ENCODE measurements around the gene E2F7. TPM values are rescaled to one million over a fixed set of nuclear protein-coding genes. Genes with fewer than 3 reads are reported as not detected.

E2F7 gene
- total and polyA plus RNA-seq, 2 experiments from 2014 or later = 31.8 to 40.3 TPM

DNA sequence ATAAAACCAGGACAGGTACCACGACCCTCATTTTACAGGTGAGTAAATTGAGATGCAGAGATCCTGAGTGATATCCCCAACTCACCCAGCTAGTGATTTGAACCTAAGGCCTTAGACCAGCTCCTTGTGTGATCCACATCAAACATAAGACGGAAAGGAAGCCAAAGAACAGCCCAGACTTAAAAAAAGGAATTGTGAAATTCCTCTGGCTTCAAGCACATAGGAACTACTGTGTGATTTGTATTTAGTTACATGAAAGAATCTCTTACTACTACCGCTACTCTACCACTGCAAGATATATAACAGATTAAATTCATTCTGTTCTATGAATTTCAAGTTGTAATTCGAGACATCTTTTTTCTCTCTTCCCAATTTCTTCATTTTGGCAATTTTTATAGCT, 10.5 kb downstream of the E2F7 start:
- Histone ChIP-seq H2AFZ (no peak overlapping the region), H3K27me3 (ENCODE audit: insufficient read depth) (no peaks in the 10 kb centered on the region), H3K4me2 (no peak overlapping the region), H3F3A (replicated peaks; ENCODE audit: low read depth) (no peaks in the 10 kb centered on the region), H3K9me2 (ENCODE audit: insufficient read depth) (no peaks in the 10 kb centered on the region), H3K36me3 (ENCODE audit: insufficient read depth) (peaks cover 6% of the 10 kb centered on the region; the same call in 1 of the 2 replicates), H3K79me2 (replicated peaks; ENCODE audit: insufficient read depth) (peaks cover 18% of the 10 kb centered on the region), H3K4me3 (no peak overlapping the region), H3K4me1 (ENCODE audit: insufficient read depth) (no peaks in the 10 kb centered on the region), H4K20me1 (replicated peaks; ENCODE audit: insufficient read depth) (peaks cover 11% of the 10 kb centered on the region), H3K27ac (ENCODE audit: low read depth) (no peak overlapping the region)
- TF ChIP-seq, protein P1, sequence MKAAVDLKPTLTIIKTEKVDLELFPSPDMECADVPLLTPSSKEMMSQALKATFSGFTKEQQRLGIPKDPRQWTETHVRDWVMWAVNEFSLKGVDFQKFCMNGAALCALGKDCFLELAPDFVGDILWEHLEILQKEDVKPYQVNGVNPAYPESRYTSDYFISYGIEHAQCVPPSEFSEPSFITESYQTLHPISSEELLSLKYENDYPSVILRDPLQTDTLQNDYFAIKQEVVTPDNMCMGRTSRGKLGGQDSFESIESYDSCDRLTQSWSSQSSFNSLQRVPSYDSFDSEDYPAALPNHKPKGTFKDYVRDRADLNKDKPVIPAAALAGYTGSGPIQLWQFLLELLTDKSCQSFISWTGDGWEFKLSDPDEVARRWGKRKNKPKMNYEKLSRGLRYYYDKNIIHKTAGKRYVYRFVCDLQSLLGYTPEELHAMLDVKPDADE (IDR thresholded peaks at IDR 0.05) = no peak
- TF ChIP-seq STAT1 (IDR thresholded peaks at IDR 0.05; ENCODE audit: unreplicated experiment) = no peak
- TF ChIP-seq ZNF331 (CRISPR knock-in tag; IDR thresholded peaks at IDR 0.05; ENCODE audit: low read depth) = no peak
- TF ChIP-seq POLR2AphosphoS5 (IDR thresholded peaks at IDR 0.05; ENCODE audit: low read depth) = no peak
- TF ChIP-seq JUNB (IDR thresholded peaks at IDR 0.05; ENCODE audit: unreplicated experiment) = no peak
- TF ChIP-seq, protein P2, sequence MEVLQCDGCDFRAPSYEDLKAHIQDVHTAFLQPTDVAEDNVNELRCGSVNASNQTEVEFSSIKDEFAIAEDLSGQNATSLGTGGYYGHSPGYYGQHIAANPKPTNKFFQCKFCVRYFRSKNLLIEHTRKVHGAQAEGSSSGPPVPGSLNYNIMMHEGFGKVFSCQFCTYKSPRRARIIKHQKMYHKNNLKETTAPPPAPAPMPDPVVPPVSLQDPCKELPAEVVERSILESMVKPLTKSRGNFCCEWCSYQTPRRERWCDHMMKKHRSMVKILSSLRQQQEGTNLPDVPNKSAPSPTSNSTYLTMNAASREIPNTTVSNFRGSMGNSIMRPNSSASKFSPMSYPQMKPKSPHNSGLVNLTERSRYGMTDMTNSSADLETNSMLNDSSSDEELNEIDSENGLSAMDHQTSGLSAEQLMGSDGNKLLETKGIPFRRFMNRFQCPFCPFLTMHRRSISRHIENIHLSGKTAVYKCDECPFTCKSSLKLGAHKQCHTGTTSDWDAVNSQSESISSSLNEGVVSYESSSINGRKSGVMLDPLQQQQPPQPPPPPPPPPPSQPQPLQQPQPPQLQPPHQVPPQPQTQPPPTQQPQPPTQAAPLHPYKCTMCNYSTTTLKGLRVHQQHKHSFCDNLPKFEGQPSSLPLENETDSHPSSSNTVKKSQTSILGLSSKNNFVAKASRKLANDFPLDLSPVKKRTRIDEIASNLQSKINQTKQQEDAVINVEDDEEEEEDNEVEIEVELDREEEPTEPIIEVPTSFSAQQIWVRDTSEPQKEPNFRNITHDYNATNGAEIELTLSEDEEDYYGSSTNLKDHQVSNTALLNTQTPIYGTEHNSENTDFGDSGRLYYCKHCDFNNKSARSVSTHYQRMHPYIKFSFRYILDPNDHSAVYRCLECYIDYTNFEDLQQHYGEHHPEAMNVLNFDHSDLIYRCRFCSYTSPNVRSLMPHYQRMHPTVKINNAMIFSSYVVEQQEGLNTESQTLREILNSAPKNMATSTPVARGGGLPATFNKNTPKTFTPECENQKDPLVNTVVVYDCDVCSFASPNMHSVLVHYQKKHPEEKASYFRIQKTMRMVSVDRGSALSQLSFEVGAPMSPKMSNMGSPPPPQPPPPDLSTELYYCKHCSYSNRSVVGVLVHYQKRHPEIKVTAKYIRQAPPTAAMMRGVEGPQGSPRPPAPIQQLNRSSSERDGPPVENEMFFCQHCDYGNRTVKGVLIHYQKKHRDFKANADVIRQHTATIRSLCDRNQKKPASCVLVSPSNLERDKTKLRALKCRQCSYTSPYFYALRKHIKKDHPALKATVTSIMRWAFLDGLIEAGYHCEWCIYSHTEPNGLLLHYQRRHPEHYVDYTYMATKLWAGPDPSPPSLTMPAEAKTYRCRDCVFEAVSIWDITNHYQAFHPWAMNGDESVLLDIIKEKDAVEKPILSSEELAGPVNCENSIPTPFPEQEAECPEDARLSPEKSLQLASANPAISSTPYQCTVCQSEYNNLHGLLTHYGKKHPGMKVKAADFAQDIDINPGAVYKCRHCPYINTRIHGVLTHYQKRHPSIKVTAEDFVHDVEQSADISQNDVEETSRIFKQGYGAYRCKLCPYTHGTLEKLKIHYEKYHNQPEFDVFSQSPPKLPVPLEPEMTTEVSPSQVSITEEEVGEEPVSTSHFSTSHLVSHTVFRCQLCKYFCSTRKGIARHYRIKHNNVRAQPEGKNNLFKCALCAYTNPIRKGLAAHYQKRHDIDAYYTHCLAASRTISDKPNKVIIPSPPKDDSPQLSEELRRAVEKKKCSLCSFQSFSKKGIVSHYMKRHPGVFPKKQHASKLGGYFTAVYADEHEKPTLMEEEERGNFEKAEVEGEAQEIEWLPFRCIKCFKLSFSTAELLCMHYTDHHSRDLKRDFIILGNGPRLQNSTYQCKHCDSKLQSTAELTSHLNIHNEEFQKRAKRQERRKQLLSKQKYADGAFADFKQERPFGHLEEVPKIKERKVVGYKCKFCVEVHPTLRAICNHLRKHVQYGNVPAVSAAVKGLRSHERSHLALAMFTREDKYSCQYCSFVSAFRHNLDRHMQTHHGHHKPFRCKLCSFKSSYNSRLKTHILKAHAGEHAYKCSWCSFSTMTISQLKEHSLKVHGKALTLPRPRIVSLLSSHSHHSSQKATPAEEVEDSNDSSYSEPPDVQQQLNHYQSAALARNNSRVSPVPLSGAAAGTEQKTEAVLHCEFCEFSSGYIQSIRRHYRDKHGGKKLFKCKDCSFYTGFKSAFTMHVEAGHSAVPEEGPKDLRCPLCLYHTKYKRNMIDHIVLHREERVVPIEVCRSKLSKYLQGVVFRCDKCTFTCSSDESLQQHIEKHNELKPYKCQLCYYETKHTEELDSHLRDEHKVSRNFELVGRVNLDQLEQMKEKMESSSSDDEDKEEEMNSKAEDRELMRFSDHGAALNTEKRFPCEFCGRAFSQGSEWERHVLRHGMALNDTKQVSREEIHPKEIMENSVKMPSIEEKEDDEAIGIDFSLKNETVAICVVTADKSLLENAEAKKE (CRISPR knock-in tag; IDR thresholded peaks at IDR 0.05) = no peak
- no peak for TF ChIP-seq EZH2 (IDR thresholded peaks at IDR 0.05; ENCODE audit: low read depth, unreplicated experiment)
- TF ChIP-seq, protein P3, sequence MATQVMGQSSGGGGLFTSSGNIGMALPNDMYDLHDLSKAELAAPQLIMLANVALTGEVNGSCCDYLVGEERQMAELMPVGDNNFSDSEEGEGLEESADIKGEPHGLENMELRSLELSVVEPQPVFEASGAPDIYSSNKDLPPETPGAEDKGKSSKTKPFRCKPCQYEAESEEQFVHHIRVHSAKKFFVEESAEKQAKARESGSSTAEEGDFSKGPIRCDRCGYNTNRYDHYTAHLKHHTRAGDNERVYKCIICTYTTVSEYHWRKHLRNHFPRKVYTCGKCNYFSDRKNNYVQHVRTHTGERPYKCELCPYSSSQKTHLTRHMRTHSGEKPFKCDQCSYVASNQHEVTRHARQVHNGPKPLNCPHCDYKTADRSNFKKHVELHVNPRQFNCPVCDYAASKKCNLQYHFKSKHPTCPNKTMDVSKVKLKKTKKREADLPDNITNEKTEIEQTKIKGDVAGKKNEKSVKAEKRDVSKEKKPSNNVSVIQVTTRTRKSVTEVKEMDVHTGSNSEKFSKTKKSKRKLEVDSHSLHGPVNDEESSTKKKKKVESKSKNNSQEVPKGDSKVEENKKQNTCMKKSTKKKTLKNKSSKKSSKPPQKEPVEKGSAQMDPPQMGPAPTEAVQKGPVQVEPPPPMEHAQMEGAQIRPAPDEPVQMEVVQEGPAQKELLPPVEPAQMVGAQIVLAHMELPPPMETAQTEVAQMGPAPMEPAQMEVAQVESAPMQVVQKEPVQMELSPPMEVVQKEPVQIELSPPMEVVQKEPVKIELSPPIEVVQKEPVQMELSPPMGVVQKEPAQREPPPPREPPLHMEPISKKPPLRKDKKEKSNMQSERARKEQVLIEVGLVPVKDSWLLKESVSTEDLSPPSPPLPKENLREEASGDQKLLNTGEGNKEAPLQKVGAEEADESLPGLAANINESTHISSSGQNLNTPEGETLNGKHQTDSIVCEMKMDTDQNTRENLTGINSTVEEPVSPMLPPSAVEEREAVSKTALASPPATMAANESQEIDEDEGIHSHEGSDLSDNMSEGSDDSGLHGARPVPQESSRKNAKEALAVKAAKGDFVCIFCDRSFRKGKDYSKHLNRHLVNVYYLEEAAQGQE (IDR thresholded peaks at IDR 0.05; ENCODE audit: unreplicated experiment) = no peak
- no peak for TF ChIP-seq ZNF114 (CRISPR knock-in tag; IDR thresholded peaks at IDR 0.05)
- TF ChIP-seq CREB1 (CRISPR knock-in tag; IDR thresholded peaks at IDR 0.05; ENCODE audit: low read depth) = no peak
- TF ChIP-seq NANOG (IDR thresholded peaks at IDR 0.05; ENCODE audit: borderline replicate concordance) = no peak
- TF ChIP-seq EZH2phosphoT487 (IDR thresholded peaks at IDR 0.05; ENCODE audit: unreplicated experiment) = no peak
- TF ChIP-seq, protein P4, sequence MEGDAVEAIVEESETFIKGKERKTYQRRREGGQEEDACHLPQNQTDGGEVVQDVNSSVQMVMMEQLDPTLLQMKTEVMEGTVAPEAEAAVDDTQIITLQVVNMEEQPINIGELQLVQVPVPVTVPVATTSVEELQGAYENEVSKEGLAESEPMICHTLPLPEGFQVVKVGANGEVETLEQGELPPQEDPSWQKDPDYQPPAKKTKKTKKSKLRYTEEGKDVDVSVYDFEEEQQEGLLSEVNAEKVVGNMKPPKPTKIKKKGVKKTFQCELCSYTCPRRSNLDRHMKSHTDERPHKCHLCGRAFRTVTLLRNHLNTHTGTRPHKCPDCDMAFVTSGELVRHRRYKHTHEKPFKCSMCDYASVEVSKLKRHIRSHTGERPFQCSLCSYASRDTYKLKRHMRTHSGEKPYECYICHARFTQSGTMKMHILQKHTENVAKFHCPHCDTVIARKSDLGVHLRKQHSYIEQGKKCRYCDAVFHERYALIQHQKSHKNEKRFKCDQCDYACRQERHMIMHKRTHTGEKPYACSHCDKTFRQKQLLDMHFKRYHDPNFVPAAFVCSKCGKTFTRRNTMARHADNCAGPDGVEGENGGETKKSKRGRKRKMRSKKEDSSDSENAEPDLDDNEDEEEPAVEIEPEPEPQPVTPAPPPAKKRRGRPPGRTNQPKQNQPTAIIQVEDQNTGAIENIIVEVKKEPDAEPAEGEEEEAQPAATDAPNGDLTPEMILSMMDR (conservative IDR thresholded peaks at IDR 0.05; ENCODE audit: low read depth in 2 of 2) = no peak
- DNase-seq (ENCODE audit: low spot score) (no peak), ATAC-seq (no peak)
- H3K9me3 Mint-ChIP-seq = no peaks in the 10 kb centered on the region
- H3K27me3 Mint-ChIP-seq (ENCODE audit: insufficient read depth, low read depth, poor library complexity) = no peaks in the 10 kb centered on the region
- H3K27ac Mint-ChIP-seq = no peak overlapping the region
- H3K4me3 Mint-ChIP-seq = no peak overlapping the region
- H3K36me3 Mint-ChIP-seq (ENCODE audit: low read depth) = peaks cover 49% of the 10 kb centered on the region
- peaks cover 3% of the 10 kb centered on the region; the same call in 2 of the 3 replicates for H3K4me1 Mint-ChIP-seq

Measured in GM23338 (cell line).